VCaP (cell line): ENCODE data around the gene CD320.
A peak's percentile ranks its signal among the peaks of the same experiment; 100 is the strongest.

Source experiments
- H3K27ac ChIP-seq: fragments of 450-650 bp; 2 replicates; pipeline ENCODE4 v1.5.1; 2017
- CTCF ChIP-seq: fragments of 450-650 bp; conservative IDR thresholded peaks from 2 replicates; pipeline ENCODE4 v1.5.1; 2017; ENCODE audit warnings: mild to moderate bottlenecking, moderate library complexity

Gene CD320

DNA sequence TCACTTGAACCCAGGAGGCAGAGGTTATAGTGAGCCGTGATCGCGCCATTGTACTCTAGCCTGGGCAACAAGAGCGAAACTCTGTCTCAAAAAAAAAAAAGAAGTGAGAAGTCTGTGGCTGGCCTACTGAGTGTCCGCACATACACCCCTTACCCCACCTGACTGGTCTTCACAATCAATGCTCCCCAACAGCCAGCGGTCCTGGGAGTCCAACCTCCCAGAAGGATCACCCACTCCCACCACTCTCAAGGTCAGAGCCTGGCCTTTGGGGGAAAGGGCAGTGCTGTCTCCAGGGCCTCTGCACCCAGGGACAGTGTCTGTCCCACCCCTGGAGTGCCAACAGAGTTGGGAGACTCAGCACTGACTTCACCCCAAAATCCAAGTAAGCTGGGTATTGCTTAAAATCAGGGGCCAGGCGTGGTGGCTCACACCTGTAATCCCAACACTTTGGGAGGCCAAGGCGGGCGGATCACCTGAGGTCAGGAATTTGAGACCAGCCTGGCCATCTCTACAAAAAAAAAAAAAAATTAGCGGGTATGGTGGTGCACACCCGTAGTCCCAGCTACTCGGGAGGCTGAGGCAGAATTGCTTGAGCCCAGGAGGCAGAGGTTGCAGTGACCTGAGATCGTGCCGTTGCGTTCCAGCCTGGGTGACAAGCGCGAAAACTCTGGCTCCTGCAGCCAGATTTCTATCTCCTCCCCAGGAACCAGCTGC lies 2.3 kb upstream of the CD320 start:
- no peak for TF ChIP-seq CTCF
- H3K27ac ChIP-seq, result peak overlapping the region; percentile 55

- no peak for TF ChIP-seq CTCF
- H3K27ac ChIP-seq, result peak overlapping the region; percentile 70
Observed at GRCh38 chr19:8308891-8309291, 733 bp upstream of the CD320 start.

DNA sequence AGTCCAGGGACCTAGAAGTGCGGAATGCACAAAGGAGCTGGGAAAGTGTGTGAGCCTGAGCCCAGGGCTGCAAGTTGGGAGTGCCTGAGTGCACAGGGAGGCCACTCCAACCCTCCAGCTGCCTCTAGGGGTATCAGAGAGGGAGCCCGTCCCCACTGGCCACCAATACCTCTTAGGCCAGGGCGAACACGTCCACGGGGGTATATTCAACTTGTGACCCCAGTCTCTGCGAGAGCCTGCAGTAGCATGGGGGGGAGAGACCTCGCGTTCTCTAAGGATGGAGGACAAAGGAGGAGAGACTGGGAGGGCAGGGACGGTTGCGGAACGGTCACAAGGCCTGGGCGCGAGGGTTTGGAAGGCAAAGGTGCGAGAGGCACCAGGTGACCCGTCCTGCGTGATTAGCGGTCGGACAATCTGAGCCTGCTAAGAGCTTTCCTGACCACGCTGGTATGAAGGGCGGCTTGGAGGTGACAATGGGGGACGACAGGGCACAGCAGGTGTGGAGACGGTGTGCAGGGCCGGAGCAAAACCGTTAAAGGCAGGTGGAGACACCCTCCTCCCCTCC lies 676 bp downstream of the CD320 start:
- no peak for TF ChIP-seq CTCF
- peak overlapping the region; percentile 70 for H3K27ac ChIP-seq

DNA sequence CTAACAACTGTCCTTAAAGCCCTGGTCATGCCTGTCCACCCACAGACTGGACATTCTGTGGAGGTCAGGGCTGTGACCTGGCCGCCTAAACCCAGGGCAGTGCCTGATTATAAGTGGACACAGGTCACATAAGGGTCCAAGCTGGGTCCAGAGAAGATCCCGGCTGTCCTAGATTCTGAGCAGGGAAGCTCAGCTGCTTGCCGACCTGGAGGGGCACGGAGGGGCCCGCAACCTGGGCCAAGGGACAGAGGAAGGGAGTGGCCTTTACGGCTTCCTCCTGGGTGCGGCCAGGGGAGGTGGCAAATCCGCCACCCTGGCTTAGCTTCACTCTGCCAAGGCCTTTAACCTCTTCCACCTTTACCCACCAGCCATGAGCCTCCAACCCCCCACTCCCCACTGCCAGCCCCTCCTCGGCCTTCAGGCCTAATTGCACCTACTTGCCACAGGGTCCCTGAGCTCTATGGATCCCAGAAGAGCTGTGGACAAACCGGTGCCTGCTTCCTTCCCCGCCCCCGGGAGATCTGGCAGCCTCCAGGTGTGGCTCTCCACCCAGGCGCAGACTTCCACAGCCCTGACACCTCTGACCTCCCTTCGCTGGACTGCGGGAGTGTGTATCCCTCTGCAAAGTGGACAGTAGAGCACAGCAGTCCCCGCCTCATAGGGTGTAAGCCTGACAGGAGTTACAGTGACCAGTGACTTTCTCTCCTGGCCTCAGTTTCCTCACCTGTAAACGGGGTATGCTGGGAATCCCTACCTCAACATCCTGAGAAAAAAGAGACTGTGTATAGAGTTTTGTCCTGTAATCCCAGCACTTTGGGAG lies 1.7 kb downstream of the CD320 start:
- peak overlapping the region; percentile 70; the same call in 1 of the 2 replicates for H3K27ac ChIP-seq
- TF ChIP-seq CTCF, result no peak

- TF ChIP-seq CTCF, result no peak
- peak overlapping the region; percentile 70; the same call in 1 of the 2 replicates for H3K27ac ChIP-seq
Observed at GRCh38 chr19:8305798-8306197, 2.4 kb downstream of the CD320 start.

DNA sequence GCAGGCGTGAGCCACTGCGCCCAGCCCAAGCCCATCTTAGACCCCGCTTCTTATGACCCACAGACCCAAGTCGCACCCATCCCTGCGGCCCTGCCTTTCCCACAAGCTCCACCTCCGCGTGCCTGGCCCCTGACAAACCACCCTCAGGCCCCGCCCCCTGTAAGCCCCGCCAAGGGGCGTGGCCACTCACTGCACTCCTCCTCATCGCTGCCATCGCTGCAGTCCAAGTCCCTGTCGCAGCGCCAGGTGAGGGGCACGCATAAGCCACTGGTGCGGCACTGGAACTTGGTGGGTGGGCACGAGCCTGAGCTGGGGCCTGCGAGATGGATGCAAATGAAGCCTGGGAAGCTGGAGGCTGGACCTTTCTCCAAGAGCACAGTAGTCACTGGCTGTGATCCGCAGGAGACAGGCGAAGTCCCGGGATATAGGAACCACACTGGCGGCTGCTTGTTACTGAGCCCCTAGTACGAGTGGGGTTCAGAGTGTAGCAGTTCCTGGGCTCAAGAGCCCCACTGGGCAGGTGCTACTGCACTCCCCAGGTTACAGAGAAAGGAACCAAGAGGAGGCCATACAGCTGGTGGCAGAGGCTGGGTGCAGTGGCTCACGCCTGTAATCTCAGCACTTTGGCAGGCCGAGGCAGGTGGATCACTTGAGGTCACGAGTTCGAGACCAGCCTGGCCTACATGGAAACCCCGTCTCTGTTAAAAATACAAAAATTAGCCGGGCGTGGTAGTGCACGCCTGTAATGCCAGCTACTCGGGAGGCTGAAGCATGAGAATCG lies 3.1 kb downstream of the CD320 start:
- TF ChIP-seq CTCF, result no peak
- no peak overlapping the region for H3K27ac ChIP-seq

DNA sequence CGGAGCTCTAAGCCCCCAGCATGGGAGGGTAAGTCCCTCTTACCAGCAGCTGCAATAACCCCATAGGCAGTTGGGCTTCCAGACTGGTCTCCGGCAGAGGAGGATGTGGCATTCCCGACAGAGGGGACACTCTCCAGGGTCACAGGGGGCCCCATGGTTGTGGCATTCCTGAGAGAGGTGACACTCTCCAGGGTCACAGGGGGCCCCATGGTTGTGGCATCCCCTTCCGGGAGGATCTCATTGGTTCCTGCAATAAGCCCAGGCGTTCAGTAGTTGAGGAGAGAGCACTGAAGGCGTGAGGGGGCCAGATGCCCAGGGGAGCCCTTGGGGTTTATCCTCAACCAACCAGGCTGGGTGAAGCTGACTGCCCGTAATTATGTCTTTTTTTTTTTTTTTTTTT lies 5.4 kb downstream of the CD320 start:
- H3K27ac ChIP-seq, result no peak overlapping the region
- no peak for TF ChIP-seq CTCF
